CD4-positive, CD25-positive, alpha-beta regulatory T cell (primary cell): Measurements from ENCODE around the gene PRLHR. TPM values are rescaled to one million over a fixed set of nuclear protein-coding genes. Genes with fewer than 3 reads are reported as not detected.

Experiments used
- ATAC-seq, 2 donors: fragments of 150-1000 bp; cut with Tn5 transposase; one replicate each; pipeline ENCODE4 v1.10.0; 2021; ENCODE audit warnings: low read depth in 2 of 2, moderate number of reproducible peaks in 2 of 2, moderate library complexity in 1 of 2
- DNase-seq, 3 donors: peaks; one replicate each; pipeline versions ENCODE4 v3.0.0 to v3.0.0-alpha.2; 2012 to 2022; ENCODE audit warnings: mixed read lengths in 1 of 3
- H3K27ac ChIP-seq: one replicate; pipeline ENCODE4 v1.7.0; 2013; ENCODE audit warnings: mild to moderate bottlenecking, low read length; ENCODE audit not compliant: insufficient read depth, poor library complexity, severe bottlenecking
- H3K27me3 ChIP-seq: one replicate; pipeline ENCODE4 v1.7.0; 2013; ENCODE audit warnings: low read length; ENCODE audit not compliant: control insufficient read depth, insufficient read depth
- H3K36me3 ChIP-seq: one replicate; pipeline ENCODE4 v1.7.0; 2013; ENCODE audit warnings: mild to moderate bottlenecking, low read length, moderate library complexity; ENCODE audit not compliant: control insufficient read depth, insufficient read depth
- H3K4me1 ChIP-seq: 2 replicates; pipeline ENCODE4 v1.7.0; 2013; ENCODE audit warnings: mild to moderate bottlenecking, low read length; ENCODE audit not compliant: insufficient read depth, control insufficient read depth, poor library complexity, severe bottlenecking
- H3K4me3 ChIP-seq: one replicate; pipeline ENCODE4 v1.7.0; 2013; ENCODE audit warnings: low read depth, mild to moderate bottlenecking, low read length, moderate library complexity
- H3K9me3 ChIP-seq, 2 experiments: 1 replicate in 1 of 2; 2 replicates in 1 of 2; pipeline ENCODE4 v1.7.0; 2013; ENCODE audit warnings: low read length in 2 of 2, mild to moderate bottlenecking in 1 of 2, moderate library complexity in 1 of 2; ENCODE audit not compliant: control insufficient read depth in 2 of 2
- H3K27ac Mint-ChIP-seq, 3 donors: one replicate each; pipeline ENCODE4 v1.8.0; 2020 to 2022; ENCODE audit warnings: mild to moderate bottlenecking in 3 of 3, mixed read lengths in 3 of 3, moderate library complexity in 2 of 3
- H3K27me3 Mint-ChIP-seq: one replicate; pipeline ENCODE4 v1.8.0; 2022; ENCODE audit warnings: mild to moderate bottlenecking, mixed read lengths
- H3K36me3 Mint-ChIP-seq: one replicate; pipeline ENCODE4 v1.8.0; 2020; ENCODE audit warnings: mixed read lengths
- H3K4me1 Mint-ChIP-seq, 4 donors: one replicate each; pipeline ENCODE4 v1.8.0; 2020 to 2022; ENCODE audit warnings: mixed read lengths in 4 of 4, mild to moderate bottlenecking in 1 of 4
- H3K4me3 Mint-ChIP-seq, 4 donors: one replicate each; pipeline ENCODE4 v1.8.0; 2020 to 2022; ENCODE audit warnings: mild to moderate bottlenecking in 4 of 4, mixed read lengths in 4 of 4, moderate library complexity in 3 of 4
- H3K9me3 Mint-ChIP-seq, 7 donors: one replicate each; pipeline ENCODE4 v1.8.0; 2020 to 2022; ENCODE audit warnings: mixed read lengths in 7 of 7, mild to moderate bottlenecking in 3 of 7, moderate library complexity in 2 of 7
- polyA plus RNA-seq, 4 donors: library from polyadenylated mRNA; unstranded; fragments of 300-500 nt; fragmentation: Illumina TruSeq; gene quantifications; one replicate each; pipeline ENCODE4 v1.2.3, GENCODE V29; 2021
- total RNA-seq: library from RNA; stranded (reverse); gene quantifications from one replicate; pipeline ENCODE4 v1.2.3, GENCODE V29; 2022

Gene PRLHR
- total and polyA plus RNA-seq, 5 donors from 2014 or later: not detected

DNA sequence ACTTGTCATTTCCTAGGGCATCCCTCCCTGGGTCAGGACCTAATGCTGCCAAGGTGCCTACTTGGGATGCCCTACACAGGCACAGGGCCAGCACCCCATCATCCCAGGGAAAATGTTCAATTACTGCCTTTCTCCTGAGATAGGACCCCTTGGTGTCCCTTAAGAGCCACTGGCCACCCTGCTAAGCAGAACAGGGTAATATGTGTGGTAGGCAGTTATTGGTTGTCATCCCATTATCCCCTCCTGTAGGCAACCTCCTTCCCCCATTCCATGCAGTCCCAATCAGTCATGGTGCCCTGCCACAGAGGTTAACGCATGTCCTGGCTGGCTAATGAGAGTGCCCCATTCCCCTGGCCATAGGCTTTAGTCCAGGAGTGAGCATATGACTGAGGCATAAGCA, 53.2 kb downstream of the PRLHR start:
- ATAC-seq: no peak
- Histone ChIP-seq H3K4me1 (no peaks in the 10 kb centered on the region), H3K27me3 (peaks cover 16% of the 10 kb centered on the region), H3K36me3 (no peaks in the 10 kb centered on the region), H3K9me3 (no peaks in the 10 kb centered on the region), H3K27ac (no peak overlapping the region), H3K4me3 (no peak overlapping the region)
- no peak overlapping the region for H3K27ac Mint-ChIP-seq
- H3K4me3 Mint-ChIP-seq: no peak overlapping the region
- no peaks in the 10 kb centered on the region for H3K36me3 Mint-ChIP-seq
- H3K4me1 Mint-ChIP-seq: peaks cover 0 to 4% (median 0%) of the 10 kb centered on the region in 4 donors
- peaks cover 38% of the 10 kb centered on the region for H3K27me3 Mint-ChIP-seq
- no peaks in the 10 kb centered on the region for H3K9me3 Mint-ChIP-seq
- DNase-seq: no peak

DNA sequence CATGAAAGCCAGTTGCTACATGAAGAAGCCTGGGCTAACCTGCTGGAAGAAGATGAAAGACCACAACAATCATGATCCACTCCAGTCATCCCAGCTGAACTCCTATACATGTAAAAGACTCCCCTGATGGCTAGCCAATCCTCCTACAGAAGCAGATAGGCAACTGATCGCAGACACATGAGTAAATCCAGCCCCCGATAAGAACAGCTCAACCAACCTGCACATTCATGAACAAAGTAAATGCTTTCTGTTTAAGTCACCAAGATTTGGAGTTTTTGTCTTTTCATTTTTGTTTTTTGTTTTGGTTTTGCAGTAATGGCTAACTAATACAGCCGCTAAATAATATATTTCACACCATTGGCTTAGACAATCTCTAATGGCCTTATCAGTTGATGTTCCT, 53.7 kb downstream of the PRLHR start:
- no peak for ATAC-seq

More for the DNA sequence above, 53.7 kb downstream of the PRLHR start:
- no peaks in the 10 kb centered on the region for H3K9me3 Mint-ChIP-seq
- no peak overlapping the region for H3K4me3 Mint-ChIP-seq
- no peak overlapping the region for H3K27ac Mint-ChIP-seq
- H3K27me3 ChIP-seq: peaks cover 16% of the 10 kb centered on the region
- H3K27ac ChIP-seq: no peak overlapping the region
- H3K36me3 ChIP-seq: no peaks in the 10 kb centered on the region
- no peaks in the 10 kb centered on the region for H3K4me1 ChIP-seq
- H3K9me3 ChIP-seq: no peaks in the 10 kb centered on the region
- H3K4me1 Mint-ChIP-seq: peaks cover 0 to 4% (median 0%) of the 10 kb centered on the region in 4 donors
- no peak for DNase-seq
- peaks cover 38% of the 10 kb centered on the region for H3K27me3 Mint-ChIP-seq
- no peak overlapping the region for H3K4me3 ChIP-seq
- no peaks in the 10 kb centered on the region for H3K36me3 Mint-ChIP-seq

Other genes with a start within 250 kb of the PRLHR start
- 24.6 TPM for gene CACUL1, start 159.3 kb upstream of the PRLHR start, total RNA-seq
- gene CACUL1, start 159.3 kb upstream of the PRLHR start, polyA plus RNA-seq: 10 to 100 TPM; 23.4 to 31.4 (median 24.7) TPM